Ureter (tissue), 1 donor: ENCODE results near the gene KIZ. TPM values are rescaled to one million over a fixed set of nuclear protein-coding genes. Genes with fewer than 3 reads are reported as not detected.

Experiments used
- DNase-seq: peaks from one replicate; pipeline ENCODE4 v3.0.0-alpha.2; 2020; ENCODE audit warnings: low spot score
- total RNA-seq: library from RNA; stranded (reverse); gene quantifications from one replicate; pipeline ENCODE4 v1.2.4, GENCODE V29; 2023
- donor health status: DM: yes; HTN: yes; CAD: no.

The KIZ gene
- total RNA-seq, 1 donor from 2014 or later = 22.4 TPM

DNA sequence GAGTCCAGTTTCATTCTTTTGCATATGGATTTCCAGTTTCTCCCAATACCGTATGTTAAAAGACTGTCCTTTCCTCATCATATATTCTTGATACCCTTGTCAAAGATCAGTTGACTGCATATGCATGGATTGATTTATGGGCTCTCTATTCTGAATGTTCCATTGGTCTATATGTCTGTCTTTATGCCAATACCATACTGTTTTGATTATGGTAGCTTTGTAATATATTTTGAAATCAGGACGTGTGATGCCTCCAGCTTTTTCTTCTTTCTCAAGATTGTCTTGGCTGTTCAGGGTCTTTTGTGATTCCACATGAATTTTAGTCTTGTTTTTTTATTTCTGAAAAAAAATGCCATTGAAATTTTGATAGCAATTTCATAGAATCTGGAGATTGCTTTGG is 51.9 kb downstream of the KIZ start:
- DNase-seq = no peak

GRCh38 chr20:21179757-21180156 is 53.9 kb downstream of the KIZ start:
- DNase-seq = no peak

GRCh38 chr20:21180248-21180647 is 54.4 kb downstream of the KIZ start:
- DNase-seq = no peak

- no peak for DNase-seq
Observed at GRCh38 chr20:21181028-21181427, 55.1 kb downstream of the KIZ start.

- no peak for DNase-seq
Observed at GRCh38 chr20:21182832-21183563, 57.1 kb downstream of the KIZ start.

DNA sequence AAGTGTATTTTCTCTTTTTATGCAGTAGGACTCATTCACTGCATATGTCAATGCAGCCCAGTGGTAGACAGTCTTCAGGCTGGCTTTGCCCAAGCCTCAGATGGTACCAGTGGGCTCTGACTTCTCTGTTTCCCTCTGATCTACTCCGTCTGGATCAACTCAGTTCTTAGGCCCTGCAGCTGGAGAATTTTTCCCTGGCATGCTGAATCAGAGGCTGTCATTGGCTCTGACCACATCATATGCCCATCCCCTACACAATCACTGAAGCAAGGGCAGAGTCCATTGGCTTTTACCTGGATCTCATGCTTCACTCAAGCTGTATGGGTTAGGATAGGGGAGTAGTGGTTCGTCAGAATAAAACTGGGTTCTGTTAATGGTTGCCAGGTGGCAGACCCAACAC is 57.8 kb downstream of the KIZ start:
- no peak for DNase-seq

GRCh38 chr20:21184819-21185218 is 58.9 kb downstream of the KIZ start:
- no peak for DNase-seq

DNA sequence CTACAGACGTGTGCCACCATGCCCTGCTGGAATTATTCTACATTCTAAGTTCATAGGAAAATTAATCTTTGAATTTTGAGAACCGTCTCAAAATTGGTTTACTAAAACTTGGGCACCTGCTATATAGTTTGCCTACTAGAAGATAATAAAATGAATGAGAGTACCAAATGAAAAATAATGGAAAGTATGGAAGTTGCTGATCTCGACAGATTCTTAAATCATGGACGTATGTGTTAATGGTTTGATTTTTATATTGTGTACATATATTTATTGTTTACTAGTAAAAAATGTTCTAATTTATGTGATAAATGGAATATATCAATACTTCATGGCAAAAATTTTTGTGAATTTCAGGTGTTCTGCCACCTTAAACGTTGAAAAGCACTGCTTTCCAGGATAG is 60.0 kb downstream of the KIZ start:
- DNase-seq = no peak

DNA sequence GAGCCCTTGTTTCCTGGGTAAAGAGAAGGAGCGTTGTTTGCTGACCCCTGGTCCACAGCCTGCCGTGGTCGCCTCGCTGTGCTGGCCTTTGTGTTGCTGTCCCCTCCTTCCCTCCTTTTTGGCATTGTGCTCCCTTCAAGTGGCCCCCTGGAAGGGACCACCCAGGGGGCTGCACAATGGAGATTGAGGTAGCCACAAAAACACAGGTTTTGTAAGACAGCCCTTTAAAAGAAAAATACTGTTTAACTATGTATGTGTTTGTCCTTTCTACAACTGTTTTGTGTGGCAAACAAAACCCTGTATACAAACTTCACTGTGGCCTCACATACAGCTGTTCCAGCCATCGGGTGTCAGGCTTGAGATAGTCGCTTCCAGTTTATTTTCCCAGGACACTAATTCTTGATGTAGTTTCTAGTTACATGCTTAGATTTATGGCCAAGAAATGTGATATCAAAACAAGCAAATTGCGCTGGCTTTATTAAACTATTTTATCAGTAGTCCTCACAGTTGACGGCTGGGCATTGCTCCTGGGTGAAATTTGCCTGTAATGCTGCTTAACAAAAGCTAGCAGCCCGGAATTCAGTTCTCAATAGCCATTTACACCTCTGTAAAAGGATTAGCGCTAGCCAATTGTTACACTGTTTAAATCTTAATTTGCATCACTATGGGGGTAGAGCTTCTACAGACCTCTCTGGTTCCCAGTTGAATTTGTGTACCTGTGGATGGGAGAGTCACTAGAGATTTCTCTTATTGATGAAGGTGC is 64.1 kb downstream of the KIZ start:
- DNase-seq = no peak

GRCh38 chr20:21190869-21191268 is 65.0 kb downstream of the KIZ start:
- no peak for DNase-seq

GRCh38 chr20:21191839-21192238 is 66.0 kb downstream of the KIZ start:
- no peak for DNase-seq

DNA sequence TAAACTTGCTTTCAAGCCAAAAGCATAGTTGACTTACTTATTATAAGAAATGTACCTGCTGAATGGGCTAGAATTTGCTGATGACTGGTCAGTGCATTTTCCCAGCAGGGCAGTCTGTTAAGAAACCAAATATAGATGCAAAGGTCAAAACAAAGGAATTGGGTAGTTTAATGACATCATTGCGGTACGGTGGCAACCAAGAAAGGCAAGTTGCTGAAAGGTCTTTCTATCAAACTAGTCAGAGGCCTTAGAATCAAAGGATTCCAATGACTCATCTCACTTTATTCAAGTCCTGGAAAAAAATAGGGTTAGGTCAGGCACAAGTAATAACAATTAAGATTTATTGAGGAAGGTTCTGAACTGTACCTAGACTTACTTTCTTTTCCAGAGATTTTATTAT is 76.4 kb downstream of the KIZ start:
- no peak for DNase-seq

DNA sequence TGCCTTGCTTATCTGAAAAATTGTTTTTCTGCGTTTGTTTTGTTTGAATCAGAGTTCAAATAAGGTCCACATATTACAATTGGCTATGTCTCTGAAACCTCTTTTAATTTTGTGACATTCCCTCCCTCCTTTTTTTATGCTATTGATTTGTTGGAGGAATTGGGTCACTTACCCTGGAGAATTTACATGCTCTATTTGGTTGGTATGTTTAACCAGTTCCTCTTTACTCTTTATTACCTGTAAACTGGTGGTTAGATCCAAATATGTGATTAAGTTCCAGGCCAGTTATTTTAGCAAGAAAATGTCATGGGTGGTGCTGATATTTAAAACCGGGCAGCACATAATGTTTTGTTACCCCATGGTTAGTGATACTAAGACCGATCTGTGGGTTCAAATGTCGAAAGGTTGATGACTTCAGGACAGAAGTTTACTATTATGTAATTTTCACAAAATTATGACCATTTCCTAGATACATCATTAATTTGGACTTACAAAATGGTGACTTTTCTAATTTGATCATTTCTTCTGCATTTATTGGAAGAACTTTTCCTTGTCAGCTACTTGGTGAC is 77.3 kb downstream of the KIZ start:
- DNase-seq = no peak

GRCh38 chr20:21206584-21206983 is 80.7 kb downstream of the KIZ start:
- no peak for DNase-seq

DNA sequence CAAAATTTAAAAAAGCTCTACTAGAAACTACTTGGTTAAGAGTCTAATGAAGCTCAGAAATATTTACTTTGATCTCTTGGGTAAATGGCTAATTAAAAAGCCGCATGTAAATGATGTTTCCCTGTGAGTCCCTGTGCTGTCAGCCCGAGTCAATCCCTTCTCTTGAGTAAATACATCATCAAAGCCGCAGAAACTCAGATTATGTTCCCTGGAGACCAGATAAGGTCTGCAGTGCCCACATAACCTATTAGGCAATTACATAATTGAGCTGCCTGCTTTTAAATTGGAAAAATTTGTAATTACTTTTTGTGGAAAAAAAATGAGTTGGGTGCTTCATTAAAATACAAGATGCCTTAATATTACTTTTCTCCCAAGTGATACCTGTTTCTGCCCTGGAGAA is 83.1 kb downstream of the KIZ start:
- DNase-seq = no peak

DNA sequence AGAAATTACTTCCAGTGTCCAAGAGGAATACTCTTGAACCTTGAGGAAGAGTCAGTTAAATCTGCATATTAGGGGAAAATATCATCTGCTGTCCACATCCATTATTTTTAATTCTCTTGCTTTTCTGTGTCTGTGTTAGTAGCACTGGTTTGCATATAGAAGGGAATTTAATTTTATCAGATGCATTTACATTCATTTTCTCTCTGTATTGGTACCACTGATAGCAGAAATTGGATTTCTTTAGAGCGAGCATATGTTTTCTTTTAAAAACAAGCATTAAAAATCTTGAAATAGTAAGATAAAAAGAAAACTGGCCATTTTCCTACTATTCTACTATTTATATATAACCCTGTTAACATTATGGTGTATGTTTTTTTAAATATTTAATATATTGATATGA is 83.8 kb downstream of the KIZ start:
- DNase-seq = no peak

GRCh38 chr20:21213691-21214090 is 87.8 kb downstream of the KIZ start:
- no peak for DNase-seq

DNA sequence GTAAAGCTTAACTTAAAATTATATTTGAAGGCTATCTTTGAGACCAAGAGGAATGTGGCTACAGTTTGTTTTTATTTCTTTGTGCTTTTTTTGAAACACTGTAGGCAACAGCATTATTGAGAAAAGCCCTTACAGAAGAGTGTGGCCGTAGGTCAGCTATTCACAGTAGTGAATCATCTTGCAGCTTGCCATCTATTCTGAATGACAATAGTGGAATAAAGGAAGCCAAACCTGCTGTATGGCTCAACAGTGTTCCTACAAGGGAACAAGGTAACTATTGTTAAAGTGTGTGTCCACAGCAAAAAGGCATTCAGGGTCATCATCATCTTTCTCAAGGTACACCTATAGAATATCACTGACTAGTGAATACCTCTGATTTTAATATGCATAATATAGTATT is 88.5 kb downstream of the KIZ start:
- DNase-seq = no peak

DNA sequence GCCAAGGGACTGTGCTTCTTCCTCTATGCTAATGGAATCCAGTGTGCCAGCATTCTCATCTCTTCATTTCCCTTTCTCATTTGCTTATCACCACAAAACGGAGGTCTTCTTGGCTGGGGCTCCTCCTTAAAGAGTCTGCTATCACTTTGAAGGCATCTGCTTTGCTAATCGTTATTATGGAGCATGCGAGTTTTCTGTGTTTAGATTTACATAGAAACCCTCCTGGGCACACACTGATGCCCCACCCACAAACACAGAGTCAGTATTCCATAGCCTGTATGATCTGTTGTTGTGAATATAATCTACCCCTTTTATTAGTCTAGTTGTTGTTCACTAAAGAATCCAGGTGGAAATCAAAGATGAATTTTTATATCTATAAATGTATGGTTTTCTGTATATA is 93.8 kb downstream of the KIZ start:
- no peak for DNase-seq

DNA sequence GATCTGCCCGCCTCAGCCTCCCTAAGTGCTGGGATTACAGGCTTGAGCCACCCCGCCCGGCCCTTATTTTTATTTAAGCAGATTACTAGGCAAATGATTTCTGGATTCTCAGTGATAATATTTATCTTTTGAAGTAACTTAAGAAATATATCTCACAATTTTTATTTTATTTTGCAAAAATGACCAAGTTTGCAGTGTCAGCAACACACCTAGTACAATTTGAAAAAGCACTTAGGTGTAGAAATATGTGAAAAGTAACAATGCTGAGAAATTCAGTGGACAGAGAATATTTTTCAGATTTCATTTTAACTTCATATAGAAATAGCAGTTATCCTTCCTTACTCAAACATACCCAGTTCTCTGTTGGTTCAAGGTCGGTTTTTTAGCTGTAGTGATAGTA is 98.3 kb downstream of the KIZ start:
- no peak for DNase-seq

- no peak for DNase-seq
Observed at GRCh38 chr20:21225215-21225947, 99.5 kb downstream of the KIZ start.

- DNase-seq = no peak
Observed at GRCh38 chr20:21228511-21228910, 102.6 kb downstream of the KIZ start.

GRCh38 chr20:21229163-21229562 is 103.3 kb downstream of the KIZ start:
- no peak for DNase-seq
